GM21381 (cell line): ENCODE measurements around the gene MARK3.

Experiments
- ATAC-seq: cut with Tn5 transposase; IDR thresholded peaks from one replicate; pipeline ENCODE4 v1.9.1; 2021; ENCODE audit warnings: mild to moderate bottlenecking, moderate library complexity; ENCODE audit not compliant: unreplicated experiment

The MARK3 gene

DNA sequence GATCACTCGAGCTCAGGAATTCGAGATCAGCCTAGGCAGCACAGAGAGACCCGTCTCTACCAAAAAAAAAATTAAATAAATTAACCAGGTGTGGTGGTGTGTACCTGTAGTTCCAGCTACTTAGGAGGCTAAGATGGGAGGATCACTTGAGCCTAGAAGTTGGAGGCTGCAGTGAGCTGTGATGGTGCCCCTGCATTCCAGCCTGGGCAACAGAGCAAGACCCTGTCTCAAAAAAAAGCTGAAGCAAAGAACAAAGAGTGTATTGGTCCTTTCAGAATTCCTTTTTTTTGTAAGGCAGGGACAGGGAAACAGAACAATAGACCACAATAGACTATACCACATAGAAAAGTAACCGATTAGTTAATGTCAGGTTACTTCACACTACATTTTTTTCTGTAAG, 47.4 kb downstream of the MARK3 start:
- no peak for ATAC-seq

DNA sequence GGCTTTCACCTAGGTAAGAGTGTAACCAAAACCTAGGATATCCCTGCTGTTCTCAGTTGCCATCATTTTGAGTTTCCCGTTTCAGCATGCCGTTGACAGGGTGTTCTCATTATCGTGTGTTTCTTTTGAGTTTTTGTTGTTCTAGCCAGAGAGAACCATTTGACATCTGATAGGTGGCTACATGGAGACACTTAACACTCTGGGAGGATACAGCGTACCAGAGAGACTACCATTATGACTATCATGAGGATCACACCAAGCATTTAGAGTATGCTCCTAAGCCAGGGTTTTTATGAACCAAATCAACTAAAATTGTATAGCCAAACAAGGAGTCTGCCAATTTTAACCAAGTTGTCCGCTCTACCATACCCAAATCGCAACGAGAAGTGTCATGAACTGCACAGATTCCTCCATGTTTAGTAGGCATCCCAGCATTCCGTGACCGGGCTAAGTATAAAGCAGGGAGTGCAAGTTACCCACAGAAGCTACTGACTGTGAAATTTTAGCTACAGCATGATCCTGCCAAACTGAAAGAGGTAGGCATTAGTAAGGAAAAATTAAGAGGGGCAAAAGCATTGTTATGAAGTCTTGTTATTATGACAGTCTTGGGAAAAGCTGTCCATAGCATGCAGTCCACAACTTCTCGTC, 48.8 kb downstream of the MARK3 start:
- ATAC-seq, result no peak

DNA sequence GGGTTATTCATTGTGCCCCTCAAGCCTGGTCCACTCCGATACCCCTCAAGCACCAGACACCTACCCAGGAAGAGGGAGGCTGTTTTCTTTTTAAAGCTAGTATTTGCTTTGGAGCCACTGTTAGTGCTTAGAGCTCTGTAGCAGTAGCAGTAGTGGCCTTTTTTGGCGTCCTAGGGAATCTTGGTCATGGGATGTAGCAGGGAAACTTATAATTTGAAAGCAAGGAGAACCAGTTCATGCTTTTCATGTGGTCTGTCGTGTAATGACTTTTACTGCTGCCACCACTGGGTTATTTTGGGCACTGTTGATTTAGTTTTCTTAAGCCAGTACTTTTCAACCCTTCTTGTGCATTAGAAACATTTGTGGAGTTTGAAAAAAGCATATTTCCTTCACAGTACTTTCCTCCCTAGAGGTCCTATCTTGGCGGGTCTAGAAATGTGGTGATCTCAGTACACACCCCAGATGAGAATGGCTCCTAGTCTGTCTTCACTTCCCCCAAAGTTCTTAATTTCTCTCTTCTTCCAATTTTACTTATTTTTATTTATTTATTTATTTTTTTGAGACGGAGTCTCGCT, 49.7 kb downstream of the MARK3 start:
- ATAC-seq, result no peak

DNA sequence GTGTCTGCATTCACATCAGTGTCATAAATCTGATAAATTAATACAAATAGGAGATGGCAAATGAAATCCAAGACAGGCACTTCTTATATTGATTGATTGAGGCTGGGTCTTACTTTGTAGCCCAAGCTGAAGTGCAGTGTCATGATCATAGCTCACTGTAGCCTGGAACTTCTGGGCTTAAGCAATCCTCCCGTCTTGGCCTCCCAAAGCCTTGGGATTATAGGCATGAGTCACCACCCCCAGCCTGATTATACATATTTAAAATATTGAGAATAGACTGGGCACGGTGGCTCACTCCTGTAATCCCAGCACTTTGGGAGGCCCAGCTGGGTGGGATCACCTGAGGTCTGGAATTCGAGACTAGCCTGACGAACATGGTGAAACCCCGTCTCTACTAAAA, 51.3 kb downstream of the MARK3 start:
- no peak for ATAC-seq

DNA sequence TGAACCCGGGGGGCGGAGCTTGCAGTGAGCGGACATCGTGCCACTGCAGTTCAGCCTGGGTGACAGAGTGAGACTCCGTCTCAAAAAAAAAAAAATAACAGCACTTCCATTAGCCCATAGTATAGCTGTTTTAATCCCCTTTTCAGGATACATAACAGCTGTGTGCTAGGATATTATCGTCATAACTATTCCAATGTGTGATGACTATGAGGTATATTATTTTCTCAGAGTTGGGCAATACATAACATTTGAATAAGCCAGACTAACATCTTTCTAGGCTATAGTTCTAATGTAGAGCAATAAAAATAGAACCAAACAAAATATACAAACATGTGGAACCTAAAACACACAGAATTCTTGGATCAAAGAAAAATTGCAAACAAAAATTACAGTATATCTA, 57.1 kb downstream of the MARK3 start:
- ATAC-seq, result no peak

DNA sequence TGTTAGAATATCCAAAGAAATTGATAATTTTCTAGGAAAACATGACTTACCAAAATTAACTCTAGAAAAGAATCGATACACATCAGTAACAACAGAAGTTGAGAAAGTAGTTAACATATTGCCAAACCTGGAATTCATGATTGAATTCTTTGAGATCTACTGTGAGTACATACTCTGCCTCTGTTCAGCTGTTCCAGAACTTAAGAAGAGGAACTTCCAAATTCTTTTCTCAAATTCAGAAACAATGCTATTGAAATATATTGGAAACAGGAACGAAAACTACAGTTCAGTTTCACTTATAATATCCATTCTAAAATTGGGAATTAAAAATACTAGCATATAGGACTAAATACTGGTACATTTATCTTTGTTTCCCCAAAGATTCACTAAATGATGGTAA, 57.9 kb downstream of the MARK3 start:
- ATAC-seq, result no peak

DNA sequence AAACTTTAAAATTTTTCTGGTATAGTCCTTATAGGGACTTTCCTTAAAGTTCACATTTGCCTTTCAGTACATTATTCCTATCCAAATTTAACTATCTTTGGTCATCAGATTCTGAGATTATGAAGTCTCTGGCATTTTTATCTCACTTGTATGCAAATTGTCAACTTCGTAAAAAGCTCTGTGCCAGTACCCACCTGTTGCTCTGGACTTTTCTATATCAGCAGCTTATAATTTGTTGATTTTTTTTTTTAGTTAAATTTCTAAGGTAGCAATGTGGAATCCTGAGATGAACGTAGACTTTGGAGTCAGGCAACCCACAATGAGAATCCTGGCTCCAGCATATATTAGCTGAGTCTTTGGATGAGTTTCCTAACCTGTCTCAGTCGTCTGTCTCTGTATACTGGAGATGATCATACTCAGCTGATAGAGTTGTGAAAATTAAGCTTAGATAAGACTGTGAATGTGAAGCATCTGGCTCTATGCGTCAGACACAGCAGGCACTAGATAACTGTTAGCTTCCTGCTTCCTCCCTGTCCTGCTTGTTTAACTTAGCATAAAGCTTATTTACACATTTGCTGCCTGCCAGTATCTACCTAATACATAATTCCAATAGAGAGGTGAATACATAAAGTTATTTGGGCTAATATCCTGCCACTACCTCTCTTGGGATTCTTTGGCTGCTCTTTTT, 59.8 kb downstream of the MARK3 start:
- no peak for ATAC-seq

DNA sequence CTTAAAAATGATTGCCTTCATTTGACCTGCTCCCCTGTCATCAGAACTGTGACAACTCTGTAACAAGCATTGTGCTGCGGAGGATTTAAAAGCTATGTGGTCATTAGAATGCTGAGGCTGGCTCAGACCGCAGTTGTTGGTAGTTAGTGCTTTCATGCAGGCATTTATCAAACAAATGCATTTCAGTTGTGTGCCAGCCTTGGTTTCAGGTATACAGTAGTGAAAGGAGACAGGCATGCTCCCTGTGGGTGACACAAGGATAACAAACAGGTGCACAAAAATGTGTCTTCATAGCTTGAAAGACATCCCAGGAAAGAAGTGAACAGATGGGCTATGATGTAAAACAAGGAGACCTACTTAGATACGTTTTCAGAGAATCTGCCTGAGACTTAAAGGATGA, 60.6 kb downstream of the MARK3 start:
- ATAC-seq, result no peak

DNA sequence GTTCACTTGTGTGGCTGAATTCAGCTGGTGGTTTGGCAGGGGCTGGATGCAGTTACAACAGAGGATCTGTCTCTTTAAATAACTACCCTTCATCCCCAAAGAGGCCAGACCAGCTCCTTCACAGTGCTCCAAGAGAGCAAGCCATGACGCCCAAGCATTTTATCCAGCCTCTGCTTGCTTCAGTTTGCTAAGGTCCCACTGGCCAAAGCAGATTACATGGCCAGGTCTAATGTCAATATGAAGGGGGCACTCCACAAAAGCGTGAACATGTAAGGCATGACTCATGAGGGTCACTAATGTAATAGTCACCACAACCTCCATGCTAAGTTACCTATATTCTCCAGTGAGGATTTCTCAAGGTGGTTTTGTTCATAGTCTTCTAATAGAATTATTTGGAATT, 62.9 kb downstream of the MARK3 start:
- ATAC-seq, result no peak

DNA sequence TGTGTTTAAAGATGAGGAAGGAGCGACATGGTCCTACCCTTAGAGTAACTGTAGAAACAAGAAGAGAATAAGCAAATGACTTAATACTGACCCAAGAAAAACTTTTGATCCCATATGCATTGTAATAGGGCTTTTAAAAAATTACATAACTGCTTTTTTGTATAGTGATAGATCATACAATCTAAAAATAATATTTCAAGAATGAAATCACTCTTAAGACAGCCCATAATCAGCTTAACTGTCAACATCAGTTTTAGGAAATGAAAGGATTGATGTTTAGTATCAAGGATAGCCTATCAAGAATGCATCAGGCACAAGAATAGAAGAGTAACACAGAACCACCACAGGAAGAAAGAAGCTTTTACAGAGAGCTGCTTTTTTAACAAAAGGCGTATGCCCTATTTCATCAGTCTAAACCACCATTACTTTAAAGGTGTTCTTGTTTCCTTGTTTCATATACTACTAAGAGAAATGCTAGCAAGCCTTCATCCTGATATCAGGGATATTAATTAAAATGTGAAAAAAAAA, 64.5 kb downstream of the MARK3 start:
- ATAC-seq, result no peak

DNA sequence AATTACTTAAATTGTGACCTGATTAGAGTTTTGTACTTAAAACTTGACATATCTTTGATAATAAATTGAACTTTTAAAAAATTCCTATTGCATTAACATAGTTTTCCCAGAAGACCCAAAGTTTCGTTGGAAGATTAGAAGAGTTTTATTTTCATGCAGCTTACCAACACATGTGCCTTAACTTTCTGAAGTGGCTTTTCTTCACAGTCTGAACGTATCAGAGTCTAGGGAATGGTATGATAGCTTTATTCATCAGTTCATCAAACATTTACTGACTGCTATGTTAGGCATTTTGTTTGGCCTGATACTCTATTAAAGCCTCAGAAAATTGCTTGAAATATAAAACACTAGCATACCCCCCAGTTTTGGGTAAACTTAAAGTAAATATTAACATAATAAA, 65.2 kb downstream of the MARK3 start:
- ATAC-seq, result no peak

DNA sequence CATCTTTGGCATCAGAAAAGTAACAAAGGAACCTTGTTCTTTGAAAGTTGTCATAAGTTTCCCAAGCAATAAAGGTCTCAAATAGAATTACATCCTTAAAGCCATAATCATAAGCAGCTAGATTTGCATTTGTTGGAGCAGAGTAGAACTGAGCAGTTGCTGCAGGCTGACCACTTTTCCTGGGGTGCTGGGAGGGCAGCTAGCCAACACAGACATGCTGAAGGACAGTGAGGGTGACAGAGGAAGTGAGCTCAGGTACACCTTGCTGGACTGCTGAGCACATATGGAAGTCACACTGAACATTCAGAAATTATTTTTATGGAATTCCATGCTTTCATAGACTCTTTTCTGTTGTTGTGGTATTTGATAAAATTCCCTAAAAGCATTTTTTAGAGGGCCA, 66.2 kb downstream of the MARK3 start:
- ATAC-seq, result no peak

DNA sequence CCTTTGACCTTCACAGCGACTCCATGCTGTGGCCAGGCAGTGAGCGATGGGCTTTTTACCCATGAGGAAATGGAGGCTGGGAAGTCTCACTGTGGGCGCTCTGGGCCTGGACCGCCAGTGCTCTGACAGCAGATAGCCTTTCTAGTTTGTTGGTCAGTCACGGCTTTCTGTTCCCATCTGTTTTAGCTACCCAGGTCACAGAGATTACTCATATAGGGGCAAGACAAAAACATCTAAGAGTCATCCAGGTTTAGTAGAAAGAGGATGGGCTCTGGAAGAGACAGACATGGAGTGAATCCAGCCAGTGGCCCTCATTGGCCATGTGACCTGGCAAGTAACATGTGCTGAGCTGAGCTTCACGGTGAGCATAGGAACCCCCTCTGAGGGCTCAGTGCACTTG, 68.6 kb downstream of the MARK3 start:
- no peak for ATAC-seq

DNA sequence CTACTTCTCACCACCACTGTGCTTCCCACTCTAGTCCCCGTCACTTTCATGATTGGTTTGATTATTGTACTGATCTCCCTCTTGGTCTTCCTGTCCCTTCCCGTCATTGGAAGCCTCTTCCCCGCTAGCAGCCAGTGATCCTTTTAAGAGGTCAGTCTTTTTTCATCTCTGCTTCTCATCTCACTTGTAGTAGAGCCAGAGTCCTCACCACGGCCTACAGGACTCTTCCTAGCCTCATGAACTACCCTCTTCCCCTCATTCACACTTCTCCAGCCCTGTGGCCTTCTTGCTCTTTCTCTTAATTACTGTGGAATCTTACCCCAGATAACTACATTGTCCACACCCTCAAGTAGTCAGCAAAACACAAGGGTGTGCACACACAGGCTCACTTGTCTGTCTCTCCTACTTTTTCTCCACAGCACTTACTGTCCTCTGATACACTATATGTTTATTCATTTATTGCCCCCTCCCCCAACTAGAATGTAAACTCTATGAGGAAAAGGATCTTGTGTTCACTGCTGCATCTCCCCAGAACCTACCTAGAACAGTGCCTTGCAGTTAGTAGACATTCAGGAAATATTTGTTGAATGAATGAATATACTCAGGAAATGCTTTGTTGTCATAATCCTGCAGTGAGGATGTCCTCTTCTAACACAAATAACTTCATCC, 71.1 kb downstream of the MARK3 start:
- no peak for ATAC-seq

DNA sequence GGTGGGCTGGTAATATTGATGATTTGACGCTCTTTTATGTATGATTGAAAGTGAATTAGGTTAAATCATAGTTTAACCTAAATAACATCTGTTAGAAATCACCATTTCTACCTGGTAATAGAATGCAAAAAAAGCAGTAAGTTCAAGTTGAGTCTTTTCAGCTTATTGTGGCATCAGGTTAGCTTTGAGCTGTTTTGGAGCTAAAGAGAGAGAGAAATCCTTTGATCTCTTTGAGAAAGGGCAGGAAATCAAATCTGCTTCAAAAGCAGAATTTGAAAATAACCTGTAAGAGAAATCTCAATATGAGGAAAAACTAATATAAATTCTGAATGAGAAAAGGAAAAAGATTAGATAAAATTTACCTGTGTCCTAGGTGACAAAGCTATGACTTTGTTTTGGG, 75.2 kb downstream of the MARK3 start:
- ATAC-seq, result no peak

DNA sequence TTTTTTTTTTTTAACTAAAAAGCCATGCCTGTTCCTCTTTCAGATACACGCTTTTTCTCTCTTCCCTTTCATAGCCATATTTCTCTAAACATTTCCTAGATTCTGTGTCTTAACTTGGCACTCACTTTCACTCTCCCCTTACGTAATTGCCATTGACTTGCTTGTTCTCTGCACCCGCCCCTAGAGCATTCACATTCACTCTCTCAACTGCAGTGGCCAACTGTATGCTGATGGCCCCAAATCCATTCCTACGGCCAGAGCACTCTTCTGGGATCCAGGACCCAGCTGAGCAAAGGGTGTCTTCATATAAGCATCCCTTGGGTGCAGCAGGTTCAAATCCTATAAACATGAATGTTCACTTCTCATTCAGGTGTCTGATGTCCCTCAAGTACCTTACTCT, 77.9 kb downstream of the MARK3 start:
- no peak for ATAC-seq

DNA sequence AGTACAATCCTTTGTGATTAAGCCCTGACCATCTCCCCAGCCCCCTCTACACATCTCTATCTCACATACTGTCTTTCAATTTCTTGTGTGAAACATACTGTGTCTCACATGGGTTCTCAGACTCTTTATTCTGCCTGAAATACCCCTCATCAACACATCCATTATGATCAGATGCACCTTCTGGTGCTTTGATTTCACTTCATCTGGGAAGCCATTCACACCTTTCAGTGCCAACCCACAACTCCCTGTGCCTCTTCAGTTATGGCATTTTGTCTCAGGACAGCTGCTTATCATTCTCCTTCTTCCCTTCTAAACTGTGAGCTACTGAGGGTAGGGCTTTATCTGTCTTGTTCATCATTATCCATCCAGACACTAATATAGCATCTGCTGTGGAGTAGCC, 78.6 kb downstream of the MARK3 start:
- no peak for ATAC-seq

DNA sequence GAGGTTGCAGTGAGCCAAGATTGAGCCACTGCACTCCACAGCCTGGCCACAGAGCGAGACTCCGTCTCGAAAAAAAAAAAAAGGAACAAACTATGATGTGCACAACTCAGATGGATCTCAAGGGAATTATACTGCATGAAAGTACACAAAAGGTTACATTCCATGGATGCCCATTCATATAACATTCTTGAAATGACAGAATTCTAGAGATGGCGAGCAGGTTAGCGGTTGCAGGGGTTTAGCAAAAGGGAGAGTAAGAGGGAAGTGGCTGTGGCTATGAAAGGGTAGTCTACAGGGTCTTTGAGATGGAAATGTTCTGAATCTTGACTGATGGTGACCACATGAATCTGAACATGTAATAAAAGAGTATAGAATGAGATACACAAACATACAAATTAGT, 87.7 kb downstream of the MARK3 start:
- no peak for ATAC-seq

DNA sequence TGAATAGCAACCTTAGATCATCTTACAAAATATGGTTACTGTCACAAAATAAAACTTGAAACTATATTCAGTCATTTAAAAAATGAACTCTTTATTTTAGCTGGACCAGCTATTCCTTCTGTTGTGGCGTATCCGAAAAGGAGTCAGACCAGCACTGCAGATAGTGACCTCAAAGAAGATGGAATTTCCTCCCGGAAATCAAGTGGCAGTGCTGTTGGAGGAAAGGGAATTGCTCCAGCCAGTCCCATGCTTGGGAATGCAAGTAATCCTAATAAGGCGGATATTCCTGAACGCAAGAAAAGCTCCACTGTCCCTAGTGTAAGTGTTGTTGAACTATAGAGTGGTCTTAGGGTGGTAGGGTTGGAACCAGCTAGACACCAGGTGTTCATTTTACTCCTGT, 89.7 kb downstream of the MARK3 start:
- ATAC-seq, result no peak

DNA sequence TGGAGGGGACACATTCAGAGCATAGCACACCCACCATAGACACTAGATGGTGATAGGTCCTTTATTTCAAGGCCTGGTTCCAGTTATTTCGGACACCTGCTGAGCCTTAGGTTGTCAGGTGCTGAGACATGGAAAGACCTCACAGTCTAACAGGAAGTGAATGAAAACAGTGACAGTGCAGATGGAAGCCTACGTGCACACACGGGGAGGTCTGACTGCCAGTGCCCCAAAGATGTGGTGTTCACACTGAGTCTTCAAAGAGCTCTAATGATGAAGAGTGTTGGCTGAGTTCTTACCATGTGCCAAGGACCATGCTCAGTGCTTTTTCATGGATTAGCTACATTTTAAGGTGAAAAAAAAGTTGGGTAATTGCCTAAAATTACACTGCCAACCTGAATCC, 90.8 kb downstream of the MARK3 start:
- ATAC-seq, result no peak

DNA sequence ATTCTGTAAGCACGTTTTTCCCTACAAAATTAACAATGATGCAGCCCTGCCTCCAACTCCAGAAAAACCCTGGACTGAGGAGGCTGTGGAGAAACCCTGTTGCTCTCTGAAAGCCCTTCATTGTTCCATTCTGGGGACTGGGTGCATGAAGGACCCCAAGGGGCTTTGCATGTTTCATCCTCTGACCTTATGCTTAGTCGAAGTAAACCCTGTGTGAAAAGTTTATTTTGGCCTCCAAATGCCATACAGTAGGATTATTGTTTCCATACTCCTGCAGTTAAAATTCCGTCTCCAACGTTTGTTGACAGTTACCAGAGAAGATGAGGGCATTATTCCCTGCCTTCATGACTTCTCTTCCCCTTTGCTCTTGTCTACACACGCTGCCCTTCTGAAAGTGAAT, 91.4 kb downstream of the MARK3 start:
- no peak for ATAC-seq

DNA sequence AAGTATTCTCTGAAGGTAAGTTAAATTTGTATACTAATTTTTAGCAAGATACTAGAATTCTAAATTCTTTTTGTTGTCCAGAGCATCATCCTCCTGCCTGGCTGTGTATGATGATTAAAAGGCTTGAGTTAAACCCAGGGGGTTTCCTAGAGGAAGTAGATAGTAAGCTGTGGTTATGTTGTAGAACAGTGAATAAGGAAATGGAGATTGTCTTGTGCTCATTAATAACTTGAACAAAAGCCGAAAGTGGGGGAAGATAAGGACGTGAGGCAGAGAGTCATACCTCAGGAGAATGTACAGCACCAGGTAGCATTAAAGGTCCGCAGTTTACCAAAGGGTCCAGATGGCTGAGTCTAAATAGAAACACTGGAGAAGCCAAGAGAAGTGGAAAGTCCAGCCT, 95.4 kb downstream of the MARK3 start:
- ATAC-seq, result peak; percentile 74
